Thoracic aorta endothelial cell (primary cell): ENCODE results near the gene NAT9. TPM values are rescaled to one million over a fixed set of nuclear protein-coding genes. Genes with fewer than 3 reads are reported as not detected.

Experiments
- total RNA-seq: library from RNA; depleted of rRNA; stranded (reverse); fragments of >200 nt; gene quantifications from 2 replicates; pipeline ENCODE4 v1.2.3, GENCODE V29; 2012

NAT9 gene, protein sequence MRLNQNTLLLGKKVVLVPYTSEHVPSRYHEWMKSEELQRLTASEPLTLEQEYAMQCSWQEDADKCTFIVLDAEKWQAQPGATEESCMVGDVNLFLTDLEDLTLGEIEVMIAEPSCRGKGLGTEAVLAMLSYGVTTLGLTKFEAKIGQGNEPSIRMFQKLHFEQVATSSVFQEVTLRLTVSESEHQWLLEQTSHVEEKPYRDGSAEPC
- total RNA-seq: 22.9 and 28.6 TPM in 2 replicates

DNA sequence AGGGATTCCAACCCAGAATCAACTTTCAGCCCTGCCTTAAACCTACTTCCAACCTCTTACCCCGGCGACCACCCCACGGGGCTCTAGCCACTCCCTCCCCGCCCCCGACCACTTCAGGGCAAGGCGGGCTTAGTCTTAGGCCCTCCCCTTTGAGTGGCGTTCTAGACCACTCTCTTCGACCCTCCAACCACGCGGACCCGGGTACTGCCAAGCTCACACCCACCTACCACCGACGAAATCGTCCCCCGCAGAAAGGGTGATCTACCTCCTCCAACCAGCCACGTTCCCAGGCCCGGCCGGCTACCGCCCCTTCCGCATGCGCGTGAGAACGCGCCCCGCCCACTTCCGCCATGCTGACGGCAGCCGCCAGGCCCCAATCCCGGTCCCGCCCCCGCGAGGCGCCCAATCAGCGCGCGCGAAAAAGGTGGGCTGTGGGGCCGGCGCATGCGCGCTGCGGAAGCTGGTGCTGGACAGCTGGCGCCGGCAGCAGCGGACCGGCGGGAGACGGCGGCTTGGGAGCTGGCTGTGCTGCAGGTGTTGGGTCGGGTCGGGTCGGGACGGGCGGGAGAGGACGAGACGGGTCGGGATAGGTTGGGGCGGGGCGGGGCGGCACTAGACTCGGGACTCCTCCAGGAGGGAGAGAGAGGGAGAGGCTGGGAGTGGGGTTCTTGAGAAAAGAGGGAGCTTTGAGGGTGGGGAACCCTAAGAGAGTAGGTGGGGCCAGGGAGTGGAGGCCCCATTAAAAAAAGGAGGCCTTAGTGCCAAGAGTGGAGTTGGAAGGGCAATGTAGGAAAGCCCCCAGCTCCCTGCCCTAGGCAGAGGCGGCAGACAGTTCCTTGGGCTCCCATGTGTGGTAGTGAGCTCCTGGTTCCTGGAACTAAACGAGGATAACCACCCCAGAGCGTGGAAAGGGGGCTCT, at the start of gene NAT9:
Gene NAT9, minus strand, starts transcription at position 302 of the 919 bp plus-strand sequence. CDS start 647 bp downstream, outside the sequence.

DNA sequence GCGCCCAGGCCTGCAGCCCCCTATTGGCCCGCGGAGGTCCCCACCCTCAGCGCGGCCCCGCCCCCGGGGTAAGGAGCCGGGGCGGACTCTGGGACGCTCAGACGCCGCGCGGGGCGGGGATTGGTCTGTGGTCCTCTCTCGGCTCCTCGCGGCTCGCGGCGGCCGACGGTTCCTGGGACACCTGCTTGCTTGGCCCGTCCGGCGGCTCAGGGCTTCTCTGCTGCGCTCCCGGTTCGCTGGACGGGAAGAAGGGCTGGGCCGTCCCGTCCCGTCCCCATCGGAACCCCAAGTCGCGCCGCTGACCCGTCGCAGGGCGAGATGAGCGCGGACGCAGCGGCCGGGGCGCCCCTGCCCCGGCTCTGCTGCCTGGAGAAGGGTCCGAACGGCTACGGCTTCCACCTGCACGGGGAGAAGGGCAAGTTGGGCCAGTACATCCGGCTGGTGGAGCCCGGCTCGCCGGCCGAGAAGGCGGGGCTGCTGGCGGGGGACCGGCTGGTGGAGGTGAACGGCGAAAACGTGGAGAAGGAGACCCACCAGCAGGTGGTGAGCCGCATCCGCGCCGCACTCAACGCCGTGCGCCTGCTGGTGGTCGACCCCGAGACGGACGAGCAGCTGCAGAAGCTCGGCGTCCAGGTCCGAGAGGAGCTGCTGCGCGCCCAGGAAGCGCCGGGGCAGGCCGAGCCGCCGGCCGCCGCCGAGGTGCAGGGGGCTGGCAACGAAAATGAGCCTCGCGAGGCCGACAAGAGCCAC, 27.4 kb downstream of the NAT9 start, which contains the start of gene NHERF1:
Gene NHERF1, plus strand, starts transcription at position 100 of the 750 bp plus-strand sequence. Its CDS starts 219 bp downstream, at position 319.

DNA sequence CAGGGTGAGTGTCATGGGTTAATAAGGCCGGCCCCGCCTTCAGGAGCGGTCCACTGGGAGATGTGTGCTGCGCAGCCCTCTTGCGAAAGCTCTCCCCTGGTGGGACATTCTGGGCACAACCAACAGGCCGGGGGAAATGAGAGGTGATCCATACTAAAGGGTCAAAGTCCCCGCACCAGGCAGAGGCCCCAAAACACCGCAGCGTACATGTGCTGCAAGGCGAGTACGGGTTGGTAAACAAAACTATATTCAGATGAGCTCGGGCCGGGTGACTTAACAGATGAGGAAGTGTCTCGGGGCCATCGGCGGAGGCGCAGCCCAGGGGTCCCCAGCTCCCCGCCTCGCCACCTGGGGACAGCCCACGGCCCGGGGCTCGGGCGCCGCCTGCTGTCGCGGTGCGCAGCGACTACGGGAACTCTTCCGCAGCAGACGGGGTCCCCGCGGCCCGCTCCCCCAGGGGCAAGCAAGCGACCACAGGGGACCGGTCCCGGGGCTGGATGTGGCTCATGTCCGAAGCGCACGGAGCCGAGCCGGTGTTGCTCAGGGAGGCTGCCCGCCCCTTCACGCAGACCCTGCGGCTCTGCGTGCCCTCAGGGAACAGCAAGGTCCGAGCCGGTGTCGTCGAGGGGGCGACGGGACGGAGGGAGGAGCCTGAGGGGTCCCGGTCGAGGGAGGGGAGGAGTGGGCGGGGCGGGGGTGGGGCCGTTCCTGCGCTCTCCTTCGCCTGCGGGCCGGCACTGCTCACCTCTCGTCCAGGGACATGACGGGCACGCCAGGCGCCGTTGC, 39.4 kb downstream of the NAT9 start, which contains the start of gene RAB37:
Gene RAB37, plus strand, starts transcription at position 744 of the 786 bp plus-strand sequence. Its CDS starts 17 bp downstream, at position 761.

Other genes with a start within 250 kb of the NAT9 start
- gene CD300LB, start 244.9 kb downstream of the NAT9 start, total RNA-seq: not detected in 2 replicates
- gene CD300C, start 230.2 kb downstream of the NAT9 start, total RNA-seq: not detected in 2 replicates
- gene CD300H, start 208.8 kb downstream of the NAT9 start, total RNA-seq: not detected in 2 replicates
- not detected in 2 replicates for gene CD300LD, start 184.1 kb downstream of the NAT9 start, total RNA-seq
- gene CD300E, start 152.6 kb downstream of the NAT9 start, total RNA-seq: not detected in 2 replicates
- gene CD300LF, start 63.4 kb downstream of the NAT9 start, total RNA-seq: not detected in 2 replicates
- 0.13 and 0.43 TPM in 2 replicates for gene RAB37, start 39.1 kb downstream of the NAT9 start, total RNA-seq
- 17.8 and 30.4 TPM in 2 replicates for gene NHERF1, start 27.7 kb downstream of the NAT9 start, total RNA-seq
- 0.07 and 0.53 TPM in 2 replicates for gene GRIN2C, start 83.5 kb upstream of the NAT9 start, total RNA-seq
- gene FDXR, start 96.6 kb upstream of the NAT9 start, total RNA-seq: 39.8 and 42.3 TPM in 2 replicates
- not detected in 2 replicates for gene FADS6, start 117.3 kb upstream of the NAT9 start, total RNA-seq
- not detected in 2 replicates for gene USH1G, start 146.9 kb upstream of the NAT9 start, total RNA-seq
- not detected in 2 replicates for gene OTOP2, start 147.9 kb upstream of the NAT9 start, total RNA-seq
- gene OTOP3, start 159.6 kb upstream of the NAT9 start, total RNA-seq: not detected in 2 replicates
- 14.9 and 28.4 TPM in 2 replicates for gene HID1, start 196.4 kb upstream of the NAT9 start, total RNA-seq
- 23.1 and 27.4 TPM in 2 replicates for gene CDR2L, start 211.3 kb upstream of the NAT9 start, total RNA-seq
- gene MRPL58, start 236.3 kb upstream of the NAT9 start, total RNA-seq: 32.2 and 38.1 TPM in 2 replicates